HG02642 (cell line): ENCODE results near the gene TRIO.
"Not testable (repeated sequence)": the region's sequence is repeated elsewhere in the genome, so short reads cannot be mapped to it uniquely, and the experiment has no call there.

Experiments
- ATAC-seq: cut with Tn5 transposase; IDR thresholded peaks from one replicate; pipeline ENCODE4 v1.9.1; 2021; ENCODE audit warnings: mild to moderate bottlenecking; ENCODE audit not compliant: unreplicated experiment, poor library complexity

The TRIO gene

GRCh38 chr5:14362491-14362890 is 219.3 kb downstream of the TRIO start:
- no peak for ATAC-seq

DNA sequence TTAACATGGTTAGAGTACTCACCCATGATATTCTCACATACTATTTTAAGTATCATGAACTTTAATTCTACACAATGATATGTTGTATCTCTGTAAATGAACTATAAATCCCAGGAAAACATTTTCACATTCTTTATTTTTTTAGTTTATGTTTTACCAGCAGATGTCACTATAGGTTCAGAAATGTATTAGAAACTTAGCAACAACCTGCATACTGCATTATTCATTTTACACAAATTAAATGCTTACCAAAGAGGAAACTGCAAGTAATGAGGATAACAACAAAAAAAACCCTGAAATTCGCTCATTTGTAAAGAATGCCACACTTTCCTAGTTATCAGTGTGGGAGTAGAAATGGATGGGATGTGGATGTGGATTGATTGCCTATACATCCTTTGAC is 221.0 kb downstream of the TRIO start:
- no peak for ATAC-seq

- ATAC-seq, result no peak
These were observed 221.7 kb downstream of the TRIO start for GRCh38 chr5:14364576-14365472.

GRCh38 chr5:14365831-14366430 is 222.8 kb downstream of the TRIO start:
- ATAC-seq, result no peak

DNA sequence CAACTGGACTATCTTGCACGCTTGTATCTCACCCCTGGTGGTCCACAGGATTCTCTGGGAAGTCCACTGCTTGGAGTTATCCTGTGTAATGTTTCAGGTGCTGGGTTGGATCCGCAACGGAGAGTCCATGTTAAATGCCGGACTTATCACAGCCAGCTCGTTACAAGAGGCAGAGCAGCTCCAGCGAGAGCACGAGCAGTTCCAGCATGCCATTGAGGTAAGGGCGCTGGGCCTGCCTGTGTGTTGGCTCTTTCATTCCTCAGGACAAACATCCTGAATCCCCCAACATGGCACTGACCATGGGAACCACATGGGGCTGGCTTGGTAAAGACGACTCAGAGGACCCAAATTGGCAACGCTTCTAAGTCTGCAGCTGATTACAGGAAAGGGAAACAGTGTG is 223.6 kb downstream of the TRIO start:
- no peak for ATAC-seq

GRCh38 chr5:14367364-14367763 is 224.2 kb downstream of the TRIO start:
- no peak for ATAC-seq

DNA sequence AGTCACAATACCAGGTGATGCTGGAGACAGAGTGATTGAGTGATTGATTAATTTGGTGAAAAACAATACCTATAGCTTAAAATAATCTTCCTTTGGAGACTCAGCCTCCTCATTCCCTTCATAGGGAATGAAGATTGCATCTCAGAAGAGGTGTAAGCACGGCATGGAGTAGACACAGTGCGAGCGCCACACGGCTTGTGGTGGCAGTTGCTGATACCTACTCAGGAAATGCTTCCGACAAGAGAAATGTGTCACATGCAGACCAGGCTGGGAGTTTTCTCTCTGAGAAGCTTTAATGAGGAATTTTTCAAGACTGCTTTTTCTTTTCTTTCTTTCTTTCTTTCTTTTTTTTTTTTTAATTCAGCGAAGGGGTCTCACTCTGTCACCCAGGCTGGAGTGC is 226.6 kb downstream of the TRIO start:
- no peak for ATAC-seq

DNA sequence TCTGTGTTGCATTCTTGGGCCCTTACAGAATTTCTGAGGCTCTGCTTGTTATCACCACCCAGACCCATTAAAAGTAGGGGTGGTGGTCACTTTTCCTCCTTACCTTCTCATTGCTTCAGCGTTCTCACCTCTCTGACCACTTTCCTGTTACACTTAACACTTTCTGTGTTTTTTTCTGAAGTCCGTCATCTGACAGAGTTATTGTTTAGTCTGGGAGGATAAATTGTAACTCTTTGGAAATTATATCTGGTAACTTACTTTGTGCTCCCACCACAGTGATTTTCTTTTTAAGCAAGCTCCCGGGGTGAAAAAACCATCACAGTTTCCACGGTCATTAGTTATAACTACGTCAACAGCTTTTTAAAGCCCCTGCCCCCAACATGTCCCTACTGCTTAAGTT is 227.2 kb downstream of the TRIO start:
- no peak for ATAC-seq

- no peak for ATAC-seq
These were observed 230.5 kb downstream of the TRIO start for GRCh38 chr5:14373685-14374084.

DNA sequence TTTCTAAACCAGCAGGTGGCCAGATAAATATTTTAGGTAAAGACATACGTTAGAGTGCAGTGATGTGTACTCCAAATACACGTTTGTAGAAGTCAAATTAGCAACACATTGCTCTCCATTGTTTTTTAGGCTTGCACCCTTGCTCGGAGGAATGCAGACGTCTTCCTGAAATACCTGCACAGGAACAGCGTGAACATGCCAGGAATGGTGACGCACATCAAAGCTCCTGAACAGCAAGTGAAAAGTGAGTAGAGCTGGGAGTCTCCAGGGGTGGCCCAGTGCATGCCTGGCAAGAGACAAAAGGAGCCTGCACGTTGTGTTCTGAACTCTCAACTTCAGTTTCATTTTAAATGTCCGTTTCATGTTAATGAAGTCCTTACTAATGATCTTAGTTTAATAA is 231.0 kb downstream of the TRIO start:
- ATAC-seq, result no peak

GRCh38 chr5:14376789-14377188 is 233.6 kb downstream of the TRIO start:
- ATAC-seq, result no peak

DNA sequence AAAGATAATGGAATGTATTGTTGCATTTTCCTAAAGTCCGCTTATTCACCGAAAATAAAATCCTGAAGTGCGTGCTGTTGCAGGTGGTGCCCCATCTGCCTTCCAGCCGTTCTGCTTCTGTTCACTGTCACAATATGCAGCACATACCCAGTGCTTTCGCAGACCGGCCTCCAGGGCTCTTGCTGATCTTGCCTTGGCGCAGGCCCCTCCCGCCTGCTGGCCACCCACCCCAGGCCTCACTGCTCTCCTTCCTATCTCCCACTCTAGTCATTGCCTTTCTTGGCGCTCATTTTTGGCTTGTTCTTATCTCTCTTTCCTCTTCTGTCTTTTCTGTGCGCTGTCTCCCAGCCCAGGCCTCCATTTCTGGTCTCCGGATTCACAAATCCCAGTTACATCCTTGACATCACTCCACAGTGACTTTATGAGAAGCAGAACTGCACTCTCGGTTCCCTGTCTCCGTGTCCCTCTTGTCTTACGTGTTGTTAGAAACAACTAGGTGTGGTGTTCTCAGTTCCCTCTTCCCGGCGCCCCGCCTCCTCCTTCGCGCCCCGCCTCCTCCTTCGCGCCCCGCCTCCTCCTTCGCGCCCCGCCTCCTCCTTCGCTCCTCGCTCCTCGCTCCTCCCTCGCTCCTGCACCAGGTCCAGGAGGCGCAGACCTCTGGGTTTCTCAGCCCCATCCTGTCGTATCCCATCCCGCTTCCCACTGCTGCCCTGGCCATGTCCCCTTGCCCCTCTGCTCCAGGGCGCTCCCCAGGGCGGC is 236.8 kb downstream of the TRIO start:
- no peak for ATAC-seq

GRCh38 chr5:14380712-14381111 is 237.6 kb downstream of the TRIO start:
- ATAC-seq, result no peak

DNA sequence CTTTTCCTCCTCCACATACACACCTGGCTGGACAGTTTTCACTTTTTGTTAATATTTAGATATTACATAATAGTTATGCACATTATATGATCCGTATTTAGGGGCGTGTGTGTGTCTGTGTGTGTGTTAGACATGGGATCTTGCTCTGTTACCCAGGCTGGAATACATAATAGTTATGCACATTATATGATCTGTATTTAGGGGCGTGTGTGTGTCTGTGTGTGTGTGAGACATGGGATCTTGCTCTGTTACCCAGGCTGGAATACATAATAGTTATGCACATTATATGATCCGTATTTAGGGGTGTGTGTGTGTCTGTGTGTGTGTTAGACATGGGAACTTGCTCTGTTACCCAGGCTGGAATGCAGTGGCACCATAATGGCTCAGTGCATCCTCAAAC is 239.5 kb downstream of the TRIO start:
- ATAC-seq, result no peak

DNA sequence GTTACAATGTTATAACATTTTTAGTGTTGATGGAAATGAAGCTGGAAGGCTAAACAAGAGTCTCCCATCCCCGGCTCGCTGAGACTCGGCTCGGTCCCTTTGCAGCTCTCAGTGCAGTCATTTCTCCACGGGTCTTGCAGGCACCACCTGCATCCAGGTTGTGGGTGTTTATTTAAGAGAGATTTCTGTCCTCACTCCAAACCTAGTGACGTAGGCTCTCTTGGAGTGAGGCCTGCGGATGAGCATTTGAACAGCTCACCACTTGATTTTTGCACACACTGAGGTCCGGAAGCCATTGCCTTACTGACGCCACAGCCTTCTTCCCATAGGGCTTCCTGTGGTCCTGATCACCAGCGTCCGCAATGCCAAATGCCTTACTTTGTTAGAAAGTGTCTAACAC is 240.8 kb downstream of the TRIO start:
- ATAC-seq, result no peak

DNA sequence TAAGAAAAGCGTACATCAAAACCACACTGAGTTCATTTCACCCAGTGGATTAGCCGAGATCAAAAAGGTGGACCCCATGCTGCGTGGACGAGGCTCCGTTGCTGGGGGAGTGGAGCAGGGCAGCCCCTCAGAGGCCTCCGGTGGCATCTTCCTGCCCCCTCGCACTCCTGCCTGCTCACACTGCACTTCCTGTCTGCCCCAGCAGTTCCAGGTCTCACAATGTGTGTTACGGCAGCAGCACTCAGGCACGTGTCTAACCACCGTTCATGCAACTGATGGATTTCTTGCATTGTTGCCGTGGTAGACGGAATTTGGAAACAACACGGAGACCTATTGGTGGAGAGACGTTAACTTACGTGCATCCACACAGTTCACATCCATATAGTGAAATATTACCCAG is 241.9 kb downstream of the TRIO start:
- ATAC-seq, result no peak

GRCh38 chr5:14386884-14387624 is 243.9 kb downstream of the TRIO start:
- ATAC-seq, result no peak

DNA sequence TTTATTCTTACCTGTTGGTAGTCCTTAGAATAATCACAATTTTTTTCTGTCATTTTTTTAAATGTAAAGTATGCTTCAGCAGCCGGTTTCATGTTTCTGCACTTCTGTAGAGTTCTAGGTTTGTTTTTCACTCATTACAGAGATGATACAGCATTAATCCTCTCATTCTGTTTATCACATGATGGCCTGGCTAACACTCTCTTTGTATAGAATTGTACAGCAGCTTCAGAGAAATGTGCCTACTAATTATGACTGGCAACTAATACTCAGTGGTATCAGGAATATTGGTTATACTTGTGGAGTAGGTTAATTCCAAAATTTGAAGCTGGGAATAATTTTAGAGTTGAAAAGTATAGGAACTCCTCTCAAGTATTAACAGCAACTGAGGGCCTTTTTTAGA is 245.6 kb downstream of the TRIO start:
- no peak for ATAC-seq

DNA sequence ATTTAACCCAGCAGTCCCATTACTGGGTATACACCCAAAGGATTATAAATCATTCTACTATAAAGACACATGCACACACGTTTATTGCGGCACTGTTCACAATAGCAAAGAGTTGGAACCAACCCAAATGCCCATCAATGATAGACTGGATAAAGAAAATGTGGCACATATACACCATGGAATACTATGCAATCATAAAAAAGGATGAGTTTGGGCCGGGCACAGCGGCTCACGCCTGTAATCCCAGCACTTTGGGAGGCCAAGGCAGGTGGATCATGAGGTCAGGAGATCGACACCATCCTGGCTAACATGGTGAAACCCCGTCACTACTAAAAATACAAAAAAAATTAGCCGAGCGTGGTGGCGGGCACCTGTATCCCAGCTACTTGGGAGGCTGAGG is 249.4 kb downstream of the TRIO start:
- not testable (repeated sequence) for ATAC-seq

DNA sequence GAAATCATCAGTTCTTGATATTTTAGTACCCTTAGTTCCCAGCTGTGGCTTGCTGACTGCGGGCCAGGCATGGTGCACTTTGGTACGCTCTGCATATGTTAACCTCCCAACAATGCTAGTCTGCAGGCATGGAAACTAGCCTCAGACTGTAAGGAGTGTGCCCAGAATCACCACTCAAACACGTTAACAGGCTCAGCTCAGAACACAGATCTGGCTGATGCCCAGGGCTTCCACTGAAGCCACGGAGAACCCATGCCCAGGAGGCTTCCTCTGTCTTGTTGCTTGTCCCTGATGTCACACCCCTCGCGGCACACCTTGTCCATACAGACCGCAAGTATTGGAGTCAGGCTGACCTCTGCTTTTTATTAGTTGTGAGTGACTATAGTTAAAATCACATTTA is 251.2 kb downstream of the TRIO start:
- ATAC-seq, result no peak

GRCh38 chr5:14395411-14395810 is 252.3 kb downstream of the TRIO start:
- no peak for ATAC-seq
